SK-N-SH (cell line): ENCODE data around the gene RBBP5. TPM values are rescaled to one million over a fixed set of nuclear protein-coding genes. Genes with fewer than 3 reads are reported as not detected.

Source experiments
- CTCF ChIA-PET: fragments of 300-600, 350-600 bp; formaldehyde crosslinking; extraction: SDS; loops from one replicate; lab custom pipeline; 2021; lab: Yijun Ruan, JAX
- POLR2A ChIA-PET: fragments of 350-600 bp; sonication (Branson Sonifier 250); formaldehyde crosslinking; extraction: SDS; loops from one replicate; lab custom pipeline; 2020; ENCODE audit warnings: antibody characterized with exemption, inconsistent platforms; lab: Yijun Ruan, JAX
- DNase-seq: peaks from one replicate; pipeline ENCODE4 v3.0.0; 2012
- H2AFZ ChIP-seq: fragments of 200-600 bp; sonication (generic); 2 replicates; pipeline ENCODE4 v1.8.1; 2016; ENCODE audit warnings: antibody characterized with exemption, mild to moderate bottlenecking, low read depth
- H3F3A ChIP-seq: fragments of 200-600 bp; sonication (generic); replicated peaks from 2 replicates; pipeline ENCODE3; 2016; ENCODE audit warnings: antibody characterized with exemption, mild to moderate bottlenecking; ENCODE audit not compliant: insufficient read depth
- H3K27ac ChIP-seq, 2 experiments: fragments of 200-500 bp in 1 of 2; fragments of 200-600 bp in 1 of 2; sonication (Bioruptor generic) in 1 of 2; sonication (generic), shearing (Covaris generic) in 1 of 2; 2 replicates each; pipeline versions ENCODE4 v1.5.1 to v1.6.1; 2014 to 2016; ENCODE audit warnings: low read depth in 2 of 2, inconsistent platforms in 1 of 2, low read length in 1 of 2, mild to moderate bottlenecking in 1 of 2, mixed read lengths in 1 of 2
- H3K27me3 ChIP-seq: fragments of 200-600 bp; sonication (generic), shearing (Covaris generic); 2 replicates; pipeline ENCODE4 v1.6.1; 2016; ENCODE audit warnings: mixed run types; ENCODE audit not compliant: insufficient read depth
- H3K36me3 ChIP-seq, 2 experiments: fragments of 200-500 bp in 1 of 2; fragments of 200-600 bp in 1 of 2; sonication (Bioruptor generic) in 1 of 2; sonication (generic) in 1 of 2; replicated peaks in 1 of 2; 2 replicates each; pipeline versions ENCODE3 to v1.5.1; 2014 to 2016; ENCODE audit warnings: low read length in 1 of 2, mild to moderate bottlenecking in 1 of 2; ENCODE audit not compliant: insufficient read depth in 2 of 2, control insufficient read depth in 1 of 2
- H3K4me1 ChIP-seq, 2 experiments: fragments of 200-500 bp in 1 of 2; fragments of 200-600 bp in 1 of 2; sonication (Bioruptor generic) in 1 of 2; sonication (generic), shearing (Covaris generic) in 1 of 2; 2 replicates each; pipeline versions ENCODE4 v1.5.1 to v1.6.1; 2014 to 2016; ENCODE audit warnings: low read depth in 1 of 2, low read length in 1 of 2, mixed run types in 1 of 2; ENCODE audit not compliant: insufficient read depth in 2 of 2, control insufficient read depth in 1 of 2
- H3K4me2 ChIP-seq: fragments of 200-600 bp; sonication (generic), shearing (Covaris generic); 2 replicates; pipeline ENCODE4 v1.6.1; 2017; ENCODE audit warnings: mixed run types
- H3K4me3 ChIP-seq, 2 experiments: fragments of 200-500 bp in 1 of 2; fragments of 200-600 bp in 1 of 2; sonication (Bioruptor generic) in 1 of 2; sonication (generic), shearing (Covaris generic) in 1 of 2; 2 replicates each; pipeline versions ENCODE4 v1.5.1 to v1.8.1; 2014 to 2016; ENCODE audit warnings: low read depth in 2 of 2, inconsistent platforms in 1 of 2, low read length in 1 of 2, mild to moderate bottlenecking in 1 of 2, mixed read lengths in 1 of 2, moderate library complexity in 1 of 2
- H3K79me2 ChIP-seq: fragments of 200-600 bp; sonication (generic); 2 replicates; pipeline ENCODE4 v1.8.1; 2017; ENCODE audit warnings: mild to moderate bottlenecking; ENCODE audit not compliant: insufficient read depth
- H3K9ac ChIP-seq: fragments of 200-600 bp; sonication (generic); 2 replicates; pipeline ENCODE4 v1.6.1; 2017; ENCODE audit warnings: mixed run types
- H3K9me2 ChIP-seq: fragments of 200-600 bp; sonication (generic); 2 replicates; pipeline ENCODE4 v1.6.1; 2017; ENCODE audit warnings: mixed run types
- H3K9me3 ChIP-seq: fragments of 200-600 bp; sonication (generic); 2 replicates; pipeline ENCODE4 v1.6.1; 2017; ENCODE audit warnings: mixed run types, mild to moderate bottlenecking, moderate library complexity
- H4K20me1 ChIP-seq: fragments of 200-600 bp; sonication (generic); 2 replicates; pipeline ENCODE4 v1.6.1; 2017; ENCODE audit warnings: mild to moderate bottlenecking, mixed run types; ENCODE audit not compliant: insufficient read depth
- CHD2 ChIP-seq: fragments of 150-350 bp; IDR thresholded peaks from 2 replicates; pipeline ENCODE4 v1.6.1; 2018; ENCODE audit warnings: low read length; ENCODE audit not compliant: partially characterized antibody
- ELF1 ChIP-seq: IDR thresholded peaks from 2 replicates; pipeline ENCODE4 v1.4.0; 2012
- EP300 ChIP-seq, 2 experiments: IDR thresholded peaks; 2 replicates each; pipeline versions ENCODE4 v1.4.0 to v1.6.1; 2012; ENCODE audit warnings: borderline replicate concordance in 1 of 2, low read depth in 1 of 2, low read length in 1 of 2
- EZH2phosphoT487 ChIP-seq: fragments of 200-600 bp; sonication (generic); IDR thresholded peaks from 2 replicates; pipeline ENCODE4 v1.6.1; 2017; ENCODE audit warnings: low read depth, mixed run types, mild to moderate bottlenecking, antibody characterized with exemption, moderate library complexity, borderline replicate concordance
- FOSL2 ChIP-seq: IDR thresholded peaks from 2 replicates; pipeline ENCODE4 v1.4.0; 2012; ENCODE audit warnings: low read depth, mild to moderate bottlenecking, moderate library complexity, borderline replicate concordance
- FOXM1 ChIP-seq: IDR thresholded peaks from 2 replicates; pipeline ENCODE4 v1.4.0; 2012; ENCODE audit warnings: low read depth, mild to moderate bottlenecking
- GATA2 ChIP-seq: sonication (generic); formaldehyde crosslinking; IDR thresholded peaks from 2 replicates; pipeline ENCODE4 v1.5.0; 2020; ENCODE audit warnings: mild to moderate bottlenecking, missing genetic modification reagents
- MEF2A ChIP-seq: IDR thresholded peaks from 2 replicates; pipeline ENCODE4 v1.4.0; 2012; ENCODE audit warnings: low read depth, borderline replicate concordance
- MXI1 ChIP-seq: IDR thresholded peaks from 2 replicates; pipeline ENCODE4 v1.6.1; 2012; ENCODE audit warnings: mild to moderate bottlenecking, low read depth, low read length, improper control_type of control experiment
- POLR2AphosphoS5 ChIP-seq: IDR thresholded peaks from 2 replicates; pipeline ENCODE4 v1.6.1; 2012; ENCODE audit warnings: low read depth, low read length
- RCOR1 ChIP-seq: fragments of 150-350 bp; IDR thresholded peaks from 2 replicates; pipeline ENCODE4 v1.6.1; 2017; ENCODE audit warnings: antibody characterized with exemption, low read length
- RFX5 ChIP-seq: IDR thresholded peaks from 2 replicates; pipeline ENCODE4 v1.6.1; 2012; ENCODE audit warnings: mild to moderate bottlenecking, improper control_type of control experiment, low read length
- SIN3A ChIP-seq: IDR thresholded peaks from 2 replicates; pipeline ENCODE4 v1.6.1; 2012; ENCODE audit warnings: low read depth, mild to moderate bottlenecking, low read length, moderate library complexity, borderline replicate concordance
- YY1 ChIP-seq: IDR thresholded peaks from 2 replicates; pipeline ENCODE4 v1.4.0; 2012; ENCODE audit warnings: low read depth, mild to moderate bottlenecking
- WGBS: methylation state at CpG from one replicate; pipeline ENCODE4 v1.1.6; 2017; ENCODE audit warnings: low lambda C conversion rate; 5-methylcytosine and 5-hydroxymethylcytosine counted together
- polyA plus RNA-seq, 3 experiments: library from polyadenylated mRNA; depleted of rRNA; stranded (reverse); fragments of >200 nt; gene quantifications; 2 replicates each; pipeline ENCODE4 v1.2.3, GENCODE V29; 2012
- TF ChIP-seq, protein P1 (sequence below): fragments of 200-600 bp; sonication (generic); IDR thresholded peaks from 2 replicates; pipeline ENCODE4 v1.6.1; 2017; ENCODE audit warnings: antibody characterized with exemption, mild to moderate bottlenecking, moderate library complexity
- TF ChIP-seq, protein P2 (sequence below): IDR thresholded peaks from 2 replicates; pipeline ENCODE4 v1.4.0; 2012; ENCODE audit warnings: low read depth, borderline replicate concordance
- TF ChIP-seq, protein P3 (sequence below): IDR thresholded peaks from 2 replicates; pipeline ENCODE4; 2012

Gene RBBP5
- polyA plus RNA-seq, 1 of the 3 experiments (the other 2 are of a cell fraction), result 5.7 TPM

DNA sequence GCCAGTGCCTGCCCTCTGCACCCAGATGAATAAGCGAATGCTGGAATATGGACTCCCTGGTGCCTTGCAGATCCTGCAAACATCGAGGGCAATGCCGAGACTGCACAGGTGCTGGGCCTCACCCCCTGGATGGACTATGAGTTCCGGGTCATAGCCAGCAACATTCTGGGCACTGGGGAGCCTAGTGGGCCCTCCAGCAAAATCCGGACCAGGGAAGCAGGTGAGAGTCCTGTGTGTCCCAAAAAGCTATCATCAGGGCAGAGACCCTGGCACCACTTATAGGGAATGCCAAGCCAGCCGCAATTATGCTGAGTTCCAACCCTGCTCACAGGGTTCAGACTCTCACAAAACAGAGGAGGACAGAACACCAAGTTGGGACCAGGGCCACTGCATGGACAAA, 54.7 kb downstream of the RBBP5 start:
- POLR2A ChIA-PET, result no interaction called here

DNA sequence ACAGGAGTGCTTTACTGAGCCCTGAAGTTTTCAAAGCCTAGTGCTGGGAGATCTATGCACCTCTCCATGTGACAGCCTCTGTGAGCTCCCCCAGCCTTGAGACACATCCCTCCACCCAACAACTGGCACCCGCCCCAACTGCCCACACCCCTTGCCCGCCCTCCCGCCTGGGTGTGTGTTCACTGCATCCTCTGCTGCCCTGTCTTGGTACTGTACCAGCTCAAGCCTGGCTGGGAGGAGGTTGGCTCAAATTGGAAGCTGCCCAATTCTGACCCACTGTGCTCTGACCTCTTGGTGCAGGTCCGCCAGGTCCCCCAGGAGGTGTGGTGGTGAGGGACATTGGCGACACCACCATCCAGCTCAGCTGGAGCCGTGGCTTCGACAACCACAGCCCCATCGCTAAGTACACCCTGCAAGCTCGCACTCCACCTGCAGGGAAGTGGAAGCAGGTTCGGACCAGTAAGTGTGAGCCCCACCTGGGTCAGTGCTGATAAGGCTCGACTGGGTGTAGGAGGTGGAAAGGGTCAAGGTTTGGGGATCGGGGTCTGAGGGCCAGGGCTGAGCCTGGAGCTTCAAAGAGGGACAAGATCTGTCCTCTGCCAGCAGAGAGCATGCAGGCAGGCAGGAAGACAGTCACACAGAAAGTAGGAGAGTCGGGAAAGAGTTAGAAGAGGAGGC, 55.5 kb downstream of the RBBP5 start:
- no peaks in the 10 kb centered on the region for H3K36me3 ChIP-seq
- TF ChIP-seq YY1, result no peak
- TF ChIP-seq, protein P1, sequence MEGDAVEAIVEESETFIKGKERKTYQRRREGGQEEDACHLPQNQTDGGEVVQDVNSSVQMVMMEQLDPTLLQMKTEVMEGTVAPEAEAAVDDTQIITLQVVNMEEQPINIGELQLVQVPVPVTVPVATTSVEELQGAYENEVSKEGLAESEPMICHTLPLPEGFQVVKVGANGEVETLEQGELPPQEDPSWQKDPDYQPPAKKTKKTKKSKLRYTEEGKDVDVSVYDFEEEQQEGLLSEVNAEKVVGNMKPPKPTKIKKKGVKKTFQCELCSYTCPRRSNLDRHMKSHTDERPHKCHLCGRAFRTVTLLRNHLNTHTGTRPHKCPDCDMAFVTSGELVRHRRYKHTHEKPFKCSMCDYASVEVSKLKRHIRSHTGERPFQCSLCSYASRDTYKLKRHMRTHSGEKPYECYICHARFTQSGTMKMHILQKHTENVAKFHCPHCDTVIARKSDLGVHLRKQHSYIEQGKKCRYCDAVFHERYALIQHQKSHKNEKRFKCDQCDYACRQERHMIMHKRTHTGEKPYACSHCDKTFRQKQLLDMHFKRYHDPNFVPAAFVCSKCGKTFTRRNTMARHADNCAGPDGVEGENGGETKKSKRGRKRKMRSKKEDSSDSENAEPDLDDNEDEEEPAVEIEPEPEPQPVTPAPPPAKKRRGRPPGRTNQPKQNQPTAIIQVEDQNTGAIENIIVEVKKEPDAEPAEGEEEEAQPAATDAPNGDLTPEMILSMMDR, result peak; percentile 26; the same call in 1 of the 2 replicates
- TF ChIP-seq RCOR1, result no peak
- no peak for TF ChIP-seq FOXM1
- TF ChIP-seq POLR2AphosphoS5, result no peak
- TF ChIP-seq ELF1, result no peak
- H3K4me2 ChIP-seq, result no peak overlapping the region
- no peak overlapping the region for H2AFZ ChIP-seq
- H3K79me2 ChIP-seq, result no peaks in the 10 kb centered on the region
- no peaks in the 10 kb centered on the region for H3F3A ChIP-seq
- H3K27ac ChIP-seq, result no peak overlapping the region
- no peaks in the 10 kb centered on the region for H4K20me1 ChIP-seq
- H3K4me3 ChIP-seq, result no peak overlapping the region
- no peaks in the 10 kb centered on the region for H3K27me3 ChIP-seq
- peak; percentile 42 for DNase-seq
- WGBS, result 64% methylated on average over 7 of the region's 13 CpGs
- H3K9me2 ChIP-seq, result no peaks in the 10 kb centered on the region
- ChIA-PET CTCF (interaction anchor here (0.9 to 6.9 kb wide), 8 partner anchors 11 to 259 kb away, joined by 3 to 55 read pairs (median 4); no protein-coding TSS in a partner anchor), POLR2A (interaction anchor here (0.6 kb wide), 1 partner anchor 81 kb away, joined by 3 read pairs; no protein-coding TSS in a partner anchor)
- peaks cover 0 to 5% of the 10 kb centered on the region in 2 experiments; a peak in 1 of 4 replicates for H3K4me1 ChIP-seq
- no peaks in the 10 kb centered on the region for H3K9me3 ChIP-seq
- no peak overlapping the region for H3K9ac ChIP-seq

More for the DNA sequence above, 54.7 kb downstream of the RBBP5 start:
- Histone ChIP-seq H3K27me3 (no peaks in the 10 kb centered on the region), H3F3A (no peaks in the 10 kb centered on the region), H3K27ac (no peak overlapping the region), H3K79me2 (no peaks in the 10 kb centered on the region), H3K4me1 (no peaks in the 10 kb centered on the region), H4K20me1 (no peaks in the 10 kb centered on the region), H3K36me3 (no peaks in the 10 kb centered on the region), H3K4me2 (no peak overlapping the region), H3K9me2 (no peaks in the 10 kb centered on the region), H2AFZ (no peak overlapping the region), H3K9me3 (no peaks in the 10 kb centered on the region), H3K9ac (no peak overlapping the region), H3K4me3 (no peak overlapping the region)
- TF ChIP-seq, protein P2, sequence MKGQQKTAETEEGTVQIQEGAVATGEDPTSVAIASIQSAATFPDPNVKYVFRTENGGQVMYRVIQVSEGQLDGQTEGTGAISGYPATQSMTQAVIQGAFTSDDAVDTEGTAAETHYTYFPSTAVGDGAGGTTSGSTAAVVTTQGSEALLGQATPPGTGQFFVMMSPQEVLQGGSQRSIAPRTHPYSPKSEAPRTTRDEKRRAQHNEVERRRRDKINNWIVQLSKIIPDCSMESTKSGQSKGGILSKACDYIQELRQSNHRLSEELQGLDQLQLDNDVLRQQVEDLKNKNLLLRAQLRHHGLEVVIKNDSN, result no peak
- TF ChIP-seq EZH2phosphoT487, result no peak
- TF ChIP-seq SIN3A, result no peak
- TF ChIP-seq MEF2A, result no peak
- no peak for TF ChIP-seq FOSL2
- TF ChIP-seq EP300 (IDR thresholded peaks at IDR 0.05; ENCODE audit: borderline replicate concordance in 1 of 2, low read depth in 1 of 2, low read length in 1 of 2), result no peak
- TF ChIP-seq RFX5, result no peak
- no peak for TF ChIP-seq GATA2 (CRISPR knock-in tag)
- TF ChIP-seq, protein P3, sequence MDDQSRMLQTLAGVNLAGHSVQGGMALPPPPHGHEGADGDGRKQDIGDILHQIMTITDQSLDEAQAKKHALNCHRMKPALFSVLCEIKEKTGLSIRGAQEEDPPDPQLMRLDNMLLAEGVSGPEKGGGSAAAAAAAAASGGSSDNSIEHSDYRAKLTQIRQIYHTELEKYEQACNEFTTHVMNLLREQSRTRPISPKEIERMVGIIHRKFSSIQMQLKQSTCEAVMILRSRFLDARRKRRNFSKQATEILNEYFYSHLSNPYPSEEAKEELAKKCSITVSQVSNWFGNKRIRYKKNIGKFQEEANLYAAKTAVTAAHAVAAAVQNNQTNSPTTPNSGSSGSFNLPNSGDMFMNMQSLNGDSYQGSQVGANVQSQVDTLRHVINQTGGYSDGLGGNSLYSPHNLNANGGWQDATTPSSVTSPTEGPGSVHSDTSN, result no peak
- no peak for TF ChIP-seq MXI1
- no peak for TF ChIP-seq CHD2
- no peak for DNase-seq
- CTCF ChIA-PET, result interaction anchor here (1.1 to 6.9 kb wide), 4 partner anchors 11 to 92 kb away, joined by 3 to 55 read pairs (median 8); no protein-coding TSS in a partner anchor
- 82% methylated on average over 5 of the region's 6 CpGs for WGBS
